ENCODE data around the gene RPL7L1. TPM values are rescaled to one million over a fixed set of nuclear protein-coding genes. Genes with fewer than 3 reads are reported as not detected.
A peak's percentile ranks its signal among the peaks of the same experiment; 100 is the strongest.

RPL7L1 gene
- total and polyA plus RNA-seq, 3 experiments from 2014 or later, result 95.0 to 200 (median 199) TPM

DNA sequence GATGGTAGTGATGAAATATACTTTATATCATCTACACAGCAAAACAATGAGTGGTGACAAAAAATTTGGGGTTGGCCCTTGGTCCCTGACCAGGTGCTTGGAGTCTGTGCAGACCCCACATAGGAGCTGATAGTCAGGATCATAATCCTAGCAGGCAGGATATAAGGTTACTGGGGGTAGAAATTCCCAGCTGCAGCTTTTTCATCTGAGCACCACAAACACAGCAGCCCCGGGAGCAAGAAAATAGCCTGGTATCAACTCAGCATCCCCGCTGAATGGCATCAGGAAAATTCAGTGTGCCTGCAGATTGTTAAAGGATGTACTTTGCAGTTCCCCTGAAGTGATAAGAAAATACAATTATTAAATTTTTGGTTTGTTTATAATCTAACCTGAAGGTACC, 27.8 kb upstream of the RPL7L1 start:
- ChIA-PET POLR2A (interaction anchor here (0.6 kb wide), 1 partner anchor 70 kb away, joined by 3 read pairs; no protein-coding TSS in a partner anchor), CTCF (no interaction called here)
- H3K27me3 Mint-ChIP-seq, result no peaks in the 10 kb centered on the region
- peak overlapping the region in 2 of 8 donors; percentile 17 to 69 for H3K27ac Mint-ChIP-seq
- H3K9me3 ChIP-seq (ENCODE audit: low read length), result no peaks in the 10 kb centered on the region
- no peaks in the 10 kb centered on the region for H3K4me1 ChIP-seq (ENCODE audit: insufficient read depth, low read length)
- no peak for DNase-seq
- no peaks in the 10 kb centered on the region for H3K9me3 Mint-ChIP-seq
- H3K27ac ChIP-seq (ENCODE audit: low read depth, low read length), result no peak overlapping the region
- peaks cover 0 to 55% (median 6%) of the 10 kb centered on the region in 3 donors for H3K36me3 Mint-ChIP-seq
- H3K4me3 ChIP-seq (ENCODE audit: low read length), result no peak overlapping the region
- H3K27me3 ChIP-seq (ENCODE audit: insufficient read depth, low read length, poor library complexity, severe bottlenecking), result no peaks in the 10 kb centered on the region
- H3K4me1 Mint-ChIP-seq, result peaks cover 0 to 7% (median 3%) of the 10 kb centered on the region in 3 donors
- H3K4me3 Mint-ChIP-seq, result no peak overlapping the region
- peaks cover 33% of the 10 kb centered on the region for H3K36me3 ChIP-seq (ENCODE audit: insufficient read depth, low read length)

DNA sequence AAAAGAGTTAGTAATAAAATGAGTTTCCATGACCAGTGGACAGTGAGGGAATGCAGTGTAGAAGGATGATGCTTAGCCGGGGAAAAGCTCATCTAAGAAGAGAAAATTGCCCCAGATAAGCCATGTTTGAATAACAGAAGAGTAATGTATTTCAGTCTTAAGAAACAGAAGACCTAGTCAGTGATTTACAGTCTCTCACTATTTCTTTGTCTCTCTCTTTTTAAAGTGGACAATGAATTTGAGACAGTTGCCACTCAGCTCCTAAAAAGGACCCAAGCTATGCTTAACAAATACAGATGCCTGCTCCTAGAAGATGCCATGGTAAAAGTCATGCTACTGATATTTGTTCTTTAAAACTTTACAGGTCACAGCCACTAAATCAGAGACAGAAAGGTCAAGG, 19.4 kb upstream of the RPL7L1 start:
- no peaks in the 10 kb centered on the region for H3K4me1 ChIP-seq (ENCODE audit: insufficient read depth, low read length)
- Mint-ChIP-seq H3K36me3 (peaks cover 4 to 71% (median 23%) of the 10 kb centered on the region in 3 donors), H3K27me3 (no peaks in the 10 kb centered on the region), H3K4me1 (no peaks in the 10 kb centered on the region), H3K27ac (peak overlapping the region in 6 of 8 donors; percentile 15 to 77 (median 54)), H3K4me3 (no peak overlapping the region), H3K9me3 (no peaks in the 10 kb centered on the region)
- no peaks in the 10 kb centered on the region for H3K27me3 ChIP-seq (ENCODE audit: insufficient read depth, low read length, poor library complexity, severe bottlenecking)
- ChIA-PET POLR2A (no interaction called here), CTCF (interaction anchor here (0.8 to 1.6 kb wide), 2 partner anchors 12 to 198 kb away, joined by 3 to 4 read pairs; no protein-coding TSS in a partner anchor)
- no peak for DNase-seq
- H3K27ac ChIP-seq (ENCODE audit: low read depth, low read length), result no peak overlapping the region
- H3K4me3 ChIP-seq (ENCODE audit: low read length), result no peak overlapping the region
- H3K9me3 ChIP-seq (ENCODE audit: low read length), result no peaks in the 10 kb centered on the region
- H3K36me3 ChIP-seq (ENCODE audit: insufficient read depth, low read length), result peaks cover 39% of the 10 kb centered on the region

DNA sequence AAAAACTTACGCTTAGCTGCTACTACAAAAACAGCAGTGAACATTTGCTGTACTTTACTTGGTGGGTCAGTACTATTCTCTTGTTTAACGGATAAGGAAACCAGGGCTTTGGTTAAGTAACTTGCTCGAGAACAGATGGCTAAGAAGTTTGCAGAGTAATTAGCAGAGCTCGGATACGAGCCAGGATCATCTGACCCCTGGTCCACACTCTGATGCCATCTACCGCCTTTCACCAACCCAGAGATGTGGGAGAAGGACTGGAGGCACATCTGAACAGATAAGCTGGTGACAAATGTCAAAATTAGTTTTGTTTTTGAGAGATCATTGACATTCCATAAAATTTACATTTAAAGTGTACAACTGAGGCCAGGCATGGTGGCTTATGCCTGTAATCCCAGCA, 18.9 kb upstream of the RPL7L1 start:
- peak overlapping the region in 1 of 7 donors; percentile 5 for H3K4me3 Mint-ChIP-seq

DNA sequence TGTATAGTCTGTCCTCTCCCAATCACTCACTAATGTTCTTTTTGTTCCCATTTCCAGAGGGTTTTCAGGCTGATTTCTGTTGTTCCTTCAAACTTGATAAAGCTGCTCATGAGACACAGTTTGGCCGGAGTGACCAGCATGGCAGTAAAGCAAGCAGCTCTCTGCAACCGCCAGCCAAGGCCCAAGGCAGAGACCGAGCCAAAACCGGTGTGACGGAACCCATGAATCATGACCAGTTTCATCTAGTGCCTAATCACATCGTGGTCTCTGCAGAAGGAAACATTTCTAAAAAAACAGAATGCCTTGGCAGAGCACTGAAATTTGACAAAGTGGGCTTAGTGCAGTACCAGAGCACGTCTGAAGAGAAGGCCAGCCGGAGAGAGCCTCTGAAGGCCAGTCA, 14.8 kb upstream of the RPL7L1 start:
- no peak for DNase-seq
- Mint-ChIP-seq H3K4me3 (no peak overlapping the region), H3K36me3 (peaks cover 0 to 82% (median 24%) of the 10 kb centered on the region in 3 donors), H3K9me3 (no peaks in the 10 kb centered on the region), H3K27me3 (no peaks in the 10 kb centered on the region), H3K27ac (peak overlapping the region in 3 of 8 donors; percentile 36 to 52 (median 40)), H3K4me1 (no peaks in the 10 kb centered on the region)
- ChIA-PET POLR2A (no interaction called here), CTCF (no interaction called here)
- Histone ChIP-seq H3K9me3 (ENCODE audit: low read length) (no peaks in the 10 kb centered on the region), H3K4me1 (ENCODE audit: insufficient read depth, low read length) (no peaks in the 10 kb centered on the region), H3K36me3 (ENCODE audit: insufficient read depth, low read length) (peaks cover 16% of the 10 kb centered on the region), H3K27ac (ENCODE audit: low read depth, low read length) (no peak overlapping the region), H3K27me3 (ENCODE audit: insufficient read depth, low read length, poor library complexity, severe bottlenecking) (no peaks in the 10 kb centered on the region), H3K4me3 (ENCODE audit: low read length) (no peak overlapping the region)

More for the DNA sequence above, 18.9 kb upstream of the RPL7L1 start:
- peaks cover 4 to 71% (median 24%) of the 10 kb centered on the region in 3 donors for H3K36me3 Mint-ChIP-seq
- Histone ChIP-seq H3K27ac (ENCODE audit: low read depth, low read length) (no peak overlapping the region), H3K4me3 (ENCODE audit: low read length) (no peak overlapping the region), H3K9me3 (ENCODE audit: low read length) (no peaks in the 10 kb centered on the region), H3K36me3 (ENCODE audit: insufficient read depth, low read length) (peaks cover 36% of the 10 kb centered on the region), H3K27me3 (ENCODE audit: insufficient read depth, low read length, poor library complexity, severe bottlenecking) (no peaks in the 10 kb centered on the region), H3K4me1 (ENCODE audit: insufficient read depth, low read length) (no peaks in the 10 kb centered on the region)
- H3K9me3 Mint-ChIP-seq, result no peaks in the 10 kb centered on the region
- H3K27ac Mint-ChIP-seq, result peak overlapping the region in 1 of 8 donors; percentile 51
- POLR2A ChIA-PET, result no interaction called here
- CTCF ChIA-PET, result interaction anchor here (0.8 to 1.6 kb wide), 2 partner anchors 12 to 199 kb away, joined by 3 to 4 read pairs; no protein-coding TSS in a partner anchor
- DNase-seq, result no peak
- H3K4me1 Mint-ChIP-seq, result no peaks in the 10 kb centered on the region
- H3K27me3 Mint-ChIP-seq, result no peaks in the 10 kb centered on the region

DNA sequence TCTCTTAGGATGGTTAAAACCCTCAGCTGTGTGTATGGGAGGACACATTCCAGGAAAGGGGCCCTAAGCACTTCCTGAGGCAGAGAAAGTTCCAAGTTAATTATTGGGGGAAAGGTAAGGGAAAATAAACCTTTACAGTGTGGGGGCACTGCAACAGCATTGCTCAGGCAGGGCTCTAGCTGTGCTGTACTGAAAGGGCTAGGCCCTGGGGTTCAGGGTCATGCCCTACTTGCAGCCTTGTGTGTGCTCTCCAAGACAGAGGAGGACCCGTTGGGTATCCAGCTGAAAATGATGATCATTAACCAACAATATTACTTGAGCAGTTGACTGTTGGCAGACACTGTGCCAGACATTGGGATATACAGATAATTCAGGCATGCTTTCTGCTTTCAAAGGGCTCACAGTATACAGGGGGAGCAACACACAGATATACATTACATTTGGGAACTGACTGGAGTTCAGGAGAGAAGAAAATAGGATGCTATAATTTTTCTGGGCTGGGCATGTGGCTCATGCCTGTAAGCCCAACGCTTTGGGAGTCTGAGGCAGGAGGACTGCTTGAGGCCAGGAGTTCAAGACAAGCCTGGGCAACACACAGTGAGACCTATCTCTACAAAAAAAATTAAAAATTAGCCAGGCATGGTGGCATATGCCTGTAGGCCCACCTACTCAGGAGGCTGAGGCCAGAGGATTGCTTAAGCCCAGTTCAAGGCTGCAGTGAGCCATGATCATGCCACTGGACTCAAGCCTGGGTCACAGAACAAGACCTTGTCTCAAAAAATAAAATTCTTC, 9.1 kb upstream of the RPL7L1 start:
- H3K9me3 ChIP-seq (ENCODE audit: low read length), result no peaks in the 10 kb centered on the region
- no peak overlapping the region for H3K4me3 Mint-ChIP-seq
- H3K36me3 ChIP-seq (ENCODE audit: insufficient read depth, low read length), result no peaks in the 10 kb centered on the region
- H3K4me3 ChIP-seq (ENCODE audit: low read length), result no peak overlapping the region
- ChIA-PET POLR2A (no interaction called here), CTCF (no interaction called here)
- H3K27ac ChIP-seq (ENCODE audit: low read depth, low read length), result no peak overlapping the region
- H3K27me3 Mint-ChIP-seq, result no peaks in the 10 kb centered on the region
- H3K4me1 ChIP-seq (ENCODE audit: insufficient read depth, low read length), result no peaks in the 10 kb centered on the region
- H3K27me3 ChIP-seq (ENCODE audit: insufficient read depth, low read length, poor library complexity, severe bottlenecking), result no peaks in the 10 kb centered on the region
- no peak for DNase-seq
- H3K27ac Mint-ChIP-seq, result peak overlapping the region in 5 of 8 donors; percentile 6 to 71 (median 43)
- peaks cover 0 to 41% (median 7%) of the 10 kb centered on the region in 3 donors for H3K36me3 Mint-ChIP-seq
- H3K4me1 Mint-ChIP-seq, result peaks cover 0 to 4% (median 3%) of the 10 kb centered on the region in 3 donors
- no peaks in the 10 kb centered on the region for H3K9me3 Mint-ChIP-seq

DNA sequence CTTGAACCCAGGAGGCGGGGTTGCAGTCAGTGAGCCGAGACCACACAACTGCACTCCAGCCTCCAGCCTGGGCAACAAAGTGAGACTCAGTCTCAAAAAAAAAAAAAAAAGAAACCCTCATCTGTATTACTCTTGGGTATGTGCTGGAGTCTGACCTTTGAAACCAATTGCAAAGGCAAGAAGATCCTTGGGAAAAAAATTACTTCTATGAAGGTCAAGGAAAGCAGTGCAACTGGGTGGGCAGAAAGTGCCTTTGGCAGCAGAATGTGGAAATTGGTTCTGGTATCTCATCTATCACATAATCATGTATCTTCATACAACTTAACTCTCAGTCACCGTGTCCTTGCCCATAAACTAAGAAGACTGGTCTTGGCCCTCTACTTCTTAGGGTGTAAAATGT, 7.7 kb upstream of the RPL7L1 start:
- CTCF ChIA-PET, result no interaction called here
- H3K36me3 ChIP-seq (ENCODE audit: insufficient read depth, low read length), result no peaks in the 10 kb centered on the region
- no peak overlapping the region for H3K4me3 Mint-ChIP-seq

DNA sequence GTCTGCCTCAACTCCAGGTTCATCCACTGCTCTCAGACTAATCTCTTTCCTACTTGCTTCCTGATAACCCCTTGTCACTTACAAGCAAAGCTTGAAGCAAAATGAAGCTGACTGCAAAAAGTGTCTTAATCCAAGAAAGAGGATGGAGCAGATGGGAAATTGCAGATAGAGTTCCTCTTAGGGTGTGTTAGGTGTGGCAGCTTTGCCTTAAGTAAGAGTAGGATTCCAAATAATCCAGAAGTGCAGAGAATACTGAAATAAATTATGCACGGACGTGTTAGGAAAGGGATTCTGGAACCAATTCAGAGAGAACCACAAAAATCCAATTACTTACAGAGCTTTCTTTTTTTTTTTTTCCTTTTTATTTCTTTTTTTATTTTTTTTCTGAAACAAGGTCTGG, 6.1 kb upstream of the RPL7L1 start:
- POLR2A ChIA-PET, result interaction anchor here (0.6 to 0.9 kb wide), 3 partner anchors 11 to 236 kb away, joined by 3 to 4 read pairs (median 3); no protein-coding TSS in a partner anchor
- no peaks in the 10 kb centered on the region for H3K36me3 ChIP-seq (ENCODE audit: insufficient read depth, low read length)
- H3K27me3 ChIP-seq (ENCODE audit: insufficient read depth, low read length, poor library complexity, severe bottlenecking), result no peaks in the 10 kb centered on the region
- H3K27ac Mint-ChIP-seq, result peak overlapping the region in 5 of 8 donors; percentile 1 to 78 (median 31)
- H3K4me3 ChIP-seq (ENCODE audit: low read length), result no peak overlapping the region
- H3K27ac ChIP-seq (ENCODE audit: low read depth, low read length), result no peak overlapping the region
- H3K27me3 Mint-ChIP-seq, result no peaks in the 10 kb centered on the region
- CTCF ChIA-PET, result no interaction called here
- peaks cover 0 to 12% (median 1%) of the 10 kb centered on the region in 3 donors for H3K36me3 Mint-ChIP-seq
- no peaks in the 10 kb centered on the region for H3K9me3 Mint-ChIP-seq
- no peak overlapping the region for H3K4me3 Mint-ChIP-seq
- no peaks in the 10 kb centered on the region for H3K4me1 ChIP-seq (ENCODE audit: insufficient read depth, low read length)
- no peaks in the 10 kb centered on the region for H3K9me3 ChIP-seq (ENCODE audit: low read length)
- no peak for DNase-seq
- peaks cover 0 to 4% (median 3%) of the 10 kb centered on the region in 3 donors for H3K4me1 Mint-ChIP-seq

More for the DNA sequence above, 7.7 kb upstream of the RPL7L1 start:
- Mint-ChIP-seq H3K27ac (peak overlapping the region in 3 of 8 donors; percentile 21 to 82 (median 40)), H3K4me1 (peaks cover 0 to 4% (median 3%) of the 10 kb centered on the region in 3 donors), H3K27me3 (no peaks in the 10 kb centered on the region), H3K36me3 (peaks cover 0 to 27% (median 2%) of the 10 kb centered on the region in 3 donors), H3K9me3 (no peaks in the 10 kb centered on the region)
- POLR2A ChIA-PET, result no interaction called here
- Histone ChIP-seq H3K27me3 (ENCODE audit: insufficient read depth, low read length, poor library complexity, severe bottlenecking) (no peaks in the 10 kb centered on the region), H3K27ac (ENCODE audit: low read depth, low read length) (no peak overlapping the region), H3K4me3 (ENCODE audit: low read length) (no peak overlapping the region), H3K9me3 (ENCODE audit: low read length) (no peaks in the 10 kb centered on the region), H3K4me1 (ENCODE audit: insufficient read depth, low read length) (no peaks in the 10 kb centered on the region)
- no peak for DNase-seq

DNA sequence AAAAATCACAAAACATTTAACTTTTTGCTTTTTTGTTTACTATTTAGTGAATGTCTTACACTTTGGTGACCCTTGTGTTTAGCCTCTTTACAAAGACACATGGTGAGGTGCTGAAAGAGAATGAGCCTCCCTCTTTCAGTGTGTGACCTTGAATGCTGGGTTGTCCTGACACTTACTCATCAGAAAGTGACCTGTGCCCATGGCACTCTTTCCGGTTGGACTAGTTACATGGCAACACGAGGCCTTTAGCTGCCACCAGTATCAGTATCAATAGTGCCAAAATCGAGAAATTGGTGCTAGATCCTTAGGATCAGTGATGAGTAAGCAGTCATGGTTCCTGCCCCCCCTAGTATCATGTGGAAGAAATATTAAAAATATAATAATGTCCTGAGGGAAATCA, 1.7 kb upstream of the RPL7L1 start:
- Histone ChIP-seq H3K27ac (ENCODE audit: low read depth, low read length) (no peak overlapping the region), H3K4me1 (ENCODE audit: insufficient read depth, low read length) (peaks cover 12% of the 10 kb centered on the region), H3K4me3 (ENCODE audit: low read length) (no peak overlapping the region), H3K9me3 (ENCODE audit: low read length) (no peaks in the 10 kb centered on the region), H3K27me3 (ENCODE audit: insufficient read depth, low read length, poor library complexity, severe bottlenecking) (no peaks in the 10 kb centered on the region), H3K36me3 (ENCODE audit: insufficient read depth, low read length) (no peaks in the 10 kb centered on the region)
- CTCF ChIA-PET, result interaction anchor here (0.8 to 4.0 kb wide), 4 partner anchors 13 to 227 kb away, joined by 3 to 43 read pairs (median 3); a partner anchor contains a TSS
- Mint-ChIP-seq H3K9me3 (no peaks in the 10 kb centered on the region), H3K4me1 (peaks cover 17 to 25% (median 24%) of the 10 kb centered on the region in 3 donors), H3K36me3 (peaks cover 0 to 23% (median 0%) of the 10 kb centered on the region in 3 donors), H3K4me3 (peak overlapping the region in 5 of 7 donors; percentile 18 to 60 (median 44)), H3K27me3 (no peaks in the 10 kb centered on the region), H3K27ac (peak overlapping the region in 4 of 8 donors; percentile 27 to 84 (median 54))
- DNase-seq, result no peak
- POLR2A ChIA-PET, result interaction anchor here (2.4 kb wide), 1 partner anchor 151 kb away, joined by 16 read pairs; no protein-coding TSS in a partner anchor

All from CD8-positive, alpha-beta memory T cell (primary cell).